Endothelial cell of umbilical vein (primary cell): ENCODE data around the gene FBXL2. TPM values are rescaled to one million over a fixed set of nuclear protein-coding genes. Genes with fewer than 3 reads are reported as not detected.

ENCODE experiments used
- BruUV-seq: library from RNA; stranded (reverse); fragments of 400-500 nt; replicated peaks from 2 replicates; lab custom pipeline; 2021; lab: Mats Ljungman, UMichigan
- CTCF ChIA-PET: fragments of 300-600, 350-600 bp; sonication (Branson Sonifier 250); formaldehyde crosslinking; loops from one replicate; lab custom pipeline; 2021; ENCODE audit warnings: antibody characterized with exemption, inconsistent platforms; lab: Charles Lee
- POLR2A ChIA-PET: fragments of 300-600, 350-600 bp; sonication (Branson Sonifier 250); formaldehyde crosslinking; loops from one replicate; lab custom pipeline; 2021; ENCODE audit warnings: antibody characterized with exemption, inconsistent platforms; lab: Charles Lee
- DNase-seq: peaks from one replicate; pipeline ENCODE4 v3.0.0-alpha.2; 2011; ENCODE audit warnings: low read depth, low spot score
- FAIRE-seq: peaks from 2 replicates; lab custom pipeline; 2011; peaks lifted over from hg19 to GRCh38; lab: Jason Lieb, UNC
- H2AFZ ChIP-seq: 2 replicates; pipeline ENCODE4 v1.6.0; 2012; ENCODE audit warnings: low read depth, low read length, control low read depth, inconsistent platforms
- H3K27ac ChIP-seq: 2 replicates; pipeline ENCODE4 v1.5.1; 2011; ENCODE audit warnings: low read depth, mild to moderate bottlenecking, control low read depth, low read length, moderate library complexity; ENCODE audit not compliant: insufficient read depth
- H3K27me3 ChIP-seq, 2 experiments: 2 replicates each; pipeline versions ENCODE4 v1.6.0 to v1.6.1; 2011; ENCODE audit warnings: low read length in 2 of 2, mixed read lengths in 1 of 2; ENCODE audit not compliant: control insufficient read depth in 2 of 2, insufficient read depth in 2 of 2
- H3K36me3 ChIP-seq, 2 experiments: 2 replicates in 1 of 2; 3 replicates in 1 of 2; pipeline ENCODE4 v1.5.1; 2011; ENCODE audit warnings: low read length in 2 of 2, mild to moderate bottlenecking in 1 of 2, moderate library complexity in 1 of 2; ENCODE audit not compliant: control insufficient read depth in 2 of 2, insufficient read depth in 2 of 2; ENCODE audit errors: extremely low read depth in 1 of 2
- H3K4me1 ChIP-seq: 3 replicates; pipeline ENCODE4 v1.5.1; 2011; ENCODE audit warnings: mild to moderate bottlenecking, low read length; ENCODE audit not compliant: control insufficient read depth, insufficient read depth; ENCODE audit errors: extremely low read depth
- H3K4me2 ChIP-seq: 2 replicates; pipeline ENCODE4 v1.6.1; 2011; ENCODE audit warnings: low read length, control low read depth, mixed read lengths; ENCODE audit not compliant: insufficient read depth
- H3K4me3 ChIP-seq, 3 experiments: fragments of 200-600 bp in 1 of 3; sonication (generic), shearing (Covaris generic) in 1 of 3; replicated peaks in 1 of 3; 2 replicates each; pipeline ENCODE4 v1.5.1; 2011 to 2016; ENCODE audit warnings: control low read depth in 3 of 3, low read length in 3 of 3, mild to moderate bottlenecking in 2 of 3, inconsistent platforms in 1 of 3, low read depth in 1 of 3, moderate library complexity in 1 of 3; ENCODE audit not compliant: insufficient read depth in 1 of 3
- H3K79me2 ChIP-seq: 2 replicates; pipeline ENCODE4 v1.6.0; 2012; ENCODE audit warnings: low read length, inconsistent platforms; ENCODE audit not compliant: control insufficient read depth, insufficient read depth
- H3K9ac ChIP-seq: replicated peaks from 2 replicates; pipeline ENCODE3; 2011; ENCODE audit warnings: low read length, control low read depth; ENCODE audit not compliant: insufficient read depth; ENCODE audit errors: extremely low read depth
- H3K9me1 ChIP-seq: replicated peaks from 3 replicates; pipeline ENCODE4 v1.6.0; 2011; ENCODE audit warnings: mild to moderate bottlenecking, low read length; ENCODE audit not compliant: control insufficient read depth, insufficient read depth; ENCODE audit errors: extremely low read depth
- H3K9me3 ChIP-seq: replicated peaks from 2 replicates; pipeline ENCODE4 v1.5.1; 2012; ENCODE audit warnings: low read length, inconsistent platforms; ENCODE audit not compliant: control insufficient read depth, insufficient read depth
- H4K20me1 ChIP-seq: replicated peaks from 2 replicates; pipeline ENCODE3; 2011; ENCODE audit warnings: mild to moderate bottlenecking, low read length; ENCODE audit not compliant: control insufficient read depth, insufficient read depth; ENCODE audit errors: extremely low read depth
- EZH2 ChIP-seq: IDR thresholded peaks from 2 replicates; pipeline ENCODE4 v1.6.1; 2012; ENCODE audit warnings: borderline replicate concordance, low read depth, mild to moderate bottlenecking, moderate library complexity, low read length, inconsistent platforms; ENCODE audit not compliant: severe bottlenecking
- FOS ChIP-seq: IDR thresholded peaks from 2 replicates; pipeline ENCODE4 v1.6.1; 2011; ENCODE audit warnings: mild to moderate bottlenecking, low read length, moderate library complexity, borderline replicate concordance; ENCODE audit not compliant: insufficient read depth
- GATA2 ChIP-seq: IDR thresholded peaks from 2 replicates; pipeline ENCODE4 v1.7.0; 2011; ENCODE audit warnings: low read depth, mild to moderate bottlenecking, moderate library complexity, mixed read lengths, low read length; ENCODE audit not compliant: insufficient read length, insufficient read depth
- JUN ChIP-seq: IDR thresholded peaks from 2 replicates; pipeline ENCODE4 v1.6.1; 2011; ENCODE audit warnings: borderline replicate concordance, low read depth; ENCODE audit not compliant: insufficient read length, insufficient read depth
- MYC ChIP-seq: IDR thresholded peaks from one replicate; pipeline ENCODE4 v1.6.1; 2011; ENCODE audit warnings: mild to moderate bottlenecking, low read depth, low read length
- POLR2A ChIP-seq: IDR thresholded peaks from 2 replicates; pipeline ENCODE4 v1.6.1; 2012; ENCODE audit warnings: low read depth, mild to moderate bottlenecking, control low read depth, low read length
- POLR2AphosphoS5 ChIP-seq: IDR thresholded peaks from 2 replicates; pipeline ENCODE4 v1.6.1; 2012; ENCODE audit warnings: low read depth, mild to moderate bottlenecking, control low read depth, low read length, moderate library complexity; ENCODE audit not compliant: insufficient read depth
- dilution Hi-C: fragments of 300-500 bp; cut with MboI; formaldehyde crosslinking; loops from one replicate; pipeline ENCODE4 v1.15.0; 2019; ENCODE audit warnings: low sequenced_read_pairs; ENCODE audit not compliant: extremely low pct_ligation_motif_present
- intact Hi-C: fragments of 100-400 bp; cut with micrococcal nuclease; formaldehyde crosslinking; loops from one replicate; pipeline ENCODE4 v1.10.0; 2022
- polyA plus RNA-seq, 4 experiments: library from polyadenylated mRNA; depleted of rRNA in 3 of 4; stranded (reverse) in 3 of 4; unstranded in 1 of 4; fragments of >200 nt; gene quantifications; 2 replicates each; pipeline versions ENCODE4 v1.2.1 to v1.2.3, GENCODE V29; 2011 to 2012; ENCODE audit warnings: missing spikeins in 1 of 4
- total RNA-seq: library from RNA; stranded (reverse); gene quantifications from 2 replicates; pipeline ENCODE4 v1.2.3, GENCODE V29; 2021
- TF ChIP-seq, protein P1 (sequence below): IDR thresholded peaks from 2 replicates; pipeline ENCODE4 v1.6.1; 2011; ENCODE audit not compliant: insufficient read depth, insufficient read length
- TF ChIP-seq, protein P2 (sequence below), 2 donors: IDR thresholded peaks; 1 replicate in 1 of 2; 2 replicates in 1 of 2; pipeline ENCODE4 v1.5.1; 2011; ENCODE audit warnings: low read length in 2 of 2, mild to moderate bottlenecking in 2 of 2, moderate library complexity in 2 of 2, control low read depth in 1 of 2, inconsistent platforms in 1 of 2, low read depth in 1 of 2; ENCODE audit not compliant: insufficient read depth in 1 of 2; ENCODE audit errors: extremely low read depth in 1 of 2

The FBXL2 gene
- total and polyA plus RNA-seq, 2 donors (not counting 3 experiments of a cell fraction or from before 2014, with no cell fraction given) = 21.7 to 44.7 TPM

DNA sequence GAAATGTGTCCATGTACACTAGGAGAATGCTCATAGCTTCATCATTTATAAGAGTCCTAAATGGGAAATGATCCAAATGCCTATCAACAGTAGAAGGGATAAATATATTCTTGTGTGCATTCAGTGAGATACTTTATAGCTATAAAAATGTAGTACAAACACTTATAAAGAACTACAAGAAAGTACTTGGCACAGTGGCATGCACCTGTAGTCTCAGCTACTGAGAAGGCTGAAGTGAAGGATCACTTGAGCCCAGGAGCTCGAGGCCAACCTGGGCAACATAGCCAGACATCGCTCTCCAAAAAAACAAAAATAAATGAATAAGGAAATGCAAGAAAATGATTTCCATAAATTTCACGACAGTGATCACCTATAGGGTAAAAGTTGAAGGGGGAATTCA is 3.6 kb upstream of the FBXL2 start:
- H3K9ac ChIP-seq = no peak overlapping the region
- POLR2A ChIA-PET = no interaction called here
- intact Hi-C loops = no loop called here
- dilution Hi-C loops = no loop called here
- TF ChIP-seq FOS (no peak), POLR2AphosphoS5 (no peak), JUN (no peak), POLR2A (no peak), GATA2 (no peak), MYC (no peak), EZH2 (no peak)
- TF ChIP-seq, protein P1, sequence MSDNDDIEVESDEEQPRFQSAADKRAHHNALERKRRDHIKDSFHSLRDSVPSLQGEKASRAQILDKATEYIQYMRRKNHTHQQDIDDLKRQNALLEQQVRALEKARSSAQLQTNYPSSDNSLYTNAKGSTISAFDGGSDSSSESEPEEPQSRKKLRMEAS = no peak
- TF ChIP-seq, protein P2, sequence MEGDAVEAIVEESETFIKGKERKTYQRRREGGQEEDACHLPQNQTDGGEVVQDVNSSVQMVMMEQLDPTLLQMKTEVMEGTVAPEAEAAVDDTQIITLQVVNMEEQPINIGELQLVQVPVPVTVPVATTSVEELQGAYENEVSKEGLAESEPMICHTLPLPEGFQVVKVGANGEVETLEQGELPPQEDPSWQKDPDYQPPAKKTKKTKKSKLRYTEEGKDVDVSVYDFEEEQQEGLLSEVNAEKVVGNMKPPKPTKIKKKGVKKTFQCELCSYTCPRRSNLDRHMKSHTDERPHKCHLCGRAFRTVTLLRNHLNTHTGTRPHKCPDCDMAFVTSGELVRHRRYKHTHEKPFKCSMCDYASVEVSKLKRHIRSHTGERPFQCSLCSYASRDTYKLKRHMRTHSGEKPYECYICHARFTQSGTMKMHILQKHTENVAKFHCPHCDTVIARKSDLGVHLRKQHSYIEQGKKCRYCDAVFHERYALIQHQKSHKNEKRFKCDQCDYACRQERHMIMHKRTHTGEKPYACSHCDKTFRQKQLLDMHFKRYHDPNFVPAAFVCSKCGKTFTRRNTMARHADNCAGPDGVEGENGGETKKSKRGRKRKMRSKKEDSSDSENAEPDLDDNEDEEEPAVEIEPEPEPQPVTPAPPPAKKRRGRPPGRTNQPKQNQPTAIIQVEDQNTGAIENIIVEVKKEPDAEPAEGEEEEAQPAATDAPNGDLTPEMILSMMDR (IDR thresholded peaks at IDR 0.05; ENCODE audit: extremely low read depth in 1 of 2, insufficient read depth in 1 of 2, low read depth in 1 of 2, low read length in 2 of 2) = no peak
- CTCF ChIA-PET = interaction anchor here (1.0 to 1.9 kb wide), 3 partner anchors 36 to 138 kb away, joined by 3 to 9 read pairs (median 3); no protein-coding TSS in a partner anchor
- peaks cover 7% of the 10 kb centered on the region for H3K79me2 ChIP-seq
- no peaks in the 10 kb centered on the region for H4K20me1 ChIP-seq
- H3K27ac ChIP-seq = no peak overlapping the region
- DNase-seq = no peak
- no peak overlapping the region for H2AFZ ChIP-seq
- no peak for FAIRE-seq
- H3K9me1 ChIP-seq = no peaks in the 10 kb centered on the region
- BruUV-seq = no TSS peak
- H3K27me3 ChIP-seq = no peaks in the 10 kb centered on the region
- H3K4me3 ChIP-seq = no peak overlapping the region
- no peak overlapping the region for H3K4me2 ChIP-seq
- no peaks in the 10 kb centered on the region for H3K9me3 ChIP-seq
- no peaks in the 10 kb centered on the region for H3K36me3 ChIP-seq
- H3K4me1 ChIP-seq = peaks cover 2% of the 10 kb centered on the region
